Measurements from ENCODE around the gene TF.

Gene TF

DNA sequence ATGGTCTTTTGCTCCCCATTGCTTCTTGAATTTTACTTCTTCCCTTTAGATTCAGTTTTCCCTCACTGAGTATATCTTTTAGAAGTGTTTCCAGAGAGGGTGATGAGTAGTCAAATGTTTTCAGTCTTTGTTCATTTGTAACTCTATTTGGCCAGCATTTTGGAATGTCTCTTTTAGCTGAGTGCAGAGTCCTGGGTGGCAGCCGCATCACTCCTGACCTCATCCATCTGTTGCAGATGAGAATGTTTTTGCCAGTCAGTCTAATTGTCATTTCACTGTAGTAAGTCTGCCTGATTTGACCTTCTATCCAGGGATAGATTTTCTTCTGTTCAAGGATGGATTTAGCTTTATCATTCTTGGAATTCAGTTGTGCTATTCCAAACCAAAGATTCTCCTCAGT lies 66.7 kb downstream of the TF start:
- no peak for DNase-seq (ENCODE audit: low read depth)

DNA sequence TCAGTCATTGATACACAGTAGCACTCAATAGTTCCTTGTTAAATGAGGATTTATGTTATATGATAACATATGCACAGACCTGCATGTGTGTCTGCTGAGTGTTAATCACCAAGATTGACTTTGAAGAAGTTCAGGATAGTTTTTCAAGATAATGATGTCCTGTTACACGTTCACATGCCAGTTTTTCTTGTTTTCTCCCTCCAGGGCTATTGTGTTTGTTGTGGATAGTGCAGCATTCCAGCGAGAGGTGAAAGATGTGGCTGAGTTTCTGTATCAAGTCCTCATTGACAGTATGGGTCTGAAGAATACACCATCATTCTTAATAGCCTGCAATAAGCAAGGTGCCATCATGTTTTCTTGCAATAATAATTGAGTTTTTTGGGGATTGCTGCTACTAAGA lies 69.2 kb downstream of the TF start:
- DNase-seq (ENCODE audit: low read depth) = no peak

DNA sequence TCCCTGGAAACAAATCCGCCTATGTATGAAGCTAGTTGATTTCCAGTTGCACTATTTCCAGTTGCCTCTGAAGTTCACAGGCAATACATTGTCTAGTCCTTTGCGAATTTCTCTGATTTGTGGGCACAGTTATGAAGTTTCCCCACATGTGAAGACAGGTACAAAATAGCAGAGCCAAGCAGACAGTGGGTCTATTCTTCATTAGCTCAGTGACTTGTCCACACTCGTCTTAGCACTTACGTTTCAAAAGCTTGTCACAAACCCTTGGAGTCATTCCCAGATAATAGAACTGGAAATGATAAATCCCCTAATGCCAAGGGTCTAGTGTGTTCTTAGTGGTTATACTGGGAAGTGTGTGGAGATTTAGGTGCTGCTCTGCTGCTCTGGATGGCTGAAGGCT lies 73.9 kb downstream of the TF start:
- no peak for DNase-seq (ENCODE audit: low read depth)

DNA sequence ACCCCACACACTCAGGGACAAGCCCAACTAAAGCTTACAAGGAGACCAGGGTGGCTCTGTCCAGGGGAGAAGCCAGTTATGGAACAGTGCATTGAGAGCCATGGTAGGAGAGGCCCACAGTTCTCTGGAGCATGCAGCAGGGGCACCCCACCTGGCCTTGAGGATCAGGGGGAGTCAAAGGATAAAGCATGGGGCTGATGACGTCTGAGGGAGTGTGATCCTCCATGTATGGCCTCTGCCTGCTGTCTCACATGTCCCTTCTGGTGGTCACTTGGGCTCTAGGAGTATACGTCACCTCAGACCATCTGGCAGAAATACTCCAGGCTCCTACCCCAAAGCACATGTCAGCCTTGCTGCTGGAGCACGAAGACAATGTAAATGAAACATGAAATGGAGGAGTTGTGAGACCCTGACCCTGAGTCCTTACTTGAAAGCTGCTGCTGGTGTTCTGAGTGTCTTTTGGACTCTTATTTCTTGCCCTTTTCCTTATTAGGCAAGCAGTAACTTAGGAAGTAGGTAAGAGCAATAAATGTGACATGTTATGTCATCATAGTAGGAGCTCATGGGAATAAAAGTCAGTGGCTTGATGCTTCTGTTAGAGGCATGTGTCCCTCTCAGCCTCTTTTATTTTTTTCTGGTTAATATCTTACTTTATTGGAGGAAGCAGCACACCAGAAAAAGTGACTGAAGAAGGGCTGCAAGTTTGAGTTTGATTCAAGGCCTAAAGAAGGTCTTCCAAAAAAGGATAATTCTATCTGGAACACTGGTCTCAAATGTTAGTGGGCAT lies 74.9 kb downstream of the TF start:
- no peak for DNase-seq (ENCODE audit: low read depth)

DNA sequence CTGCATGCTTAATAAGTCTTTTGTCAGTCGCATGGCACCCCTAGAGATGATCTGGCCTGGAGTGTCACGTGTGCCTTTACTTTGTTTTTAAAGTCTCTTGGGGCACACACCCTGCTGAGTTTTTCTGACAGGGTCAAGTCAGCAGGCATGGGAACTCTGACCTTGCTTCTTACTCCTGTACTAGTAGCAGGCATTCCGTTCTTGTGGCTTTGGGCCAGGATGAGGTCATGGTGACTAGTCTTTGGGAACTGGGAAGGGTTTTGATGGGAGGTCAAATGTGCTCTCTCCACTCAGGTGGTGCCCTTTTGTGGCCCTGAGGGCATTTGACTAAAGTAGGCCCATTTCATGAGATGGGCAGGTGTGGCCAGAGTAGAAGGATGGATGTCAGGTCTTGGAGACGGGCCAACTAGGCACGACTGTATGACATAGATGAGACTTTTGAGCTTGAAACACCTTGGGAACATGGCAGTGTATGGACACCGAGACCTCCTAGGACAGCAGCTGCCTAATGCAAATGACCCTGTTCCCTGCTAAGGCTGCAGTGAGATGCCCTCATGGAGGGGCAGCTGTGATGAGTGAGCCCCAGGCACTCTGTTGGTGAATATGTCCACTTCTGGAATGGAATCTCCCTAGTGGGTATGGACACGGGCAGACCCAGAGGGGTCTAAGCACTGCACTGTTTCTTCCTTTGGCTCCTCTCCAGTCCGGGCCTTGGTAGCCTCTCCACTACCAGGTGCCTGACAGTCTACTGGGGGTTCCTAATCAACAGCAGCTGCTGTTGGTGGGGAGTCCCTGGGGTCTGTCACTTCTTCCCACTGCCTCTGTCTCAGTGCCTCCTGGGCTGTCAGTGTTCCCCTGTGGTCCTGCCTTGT lies 75.8 kb downstream of the TF start:
- no peak for DNase-seq (ENCODE audit: low read depth)

DNA sequence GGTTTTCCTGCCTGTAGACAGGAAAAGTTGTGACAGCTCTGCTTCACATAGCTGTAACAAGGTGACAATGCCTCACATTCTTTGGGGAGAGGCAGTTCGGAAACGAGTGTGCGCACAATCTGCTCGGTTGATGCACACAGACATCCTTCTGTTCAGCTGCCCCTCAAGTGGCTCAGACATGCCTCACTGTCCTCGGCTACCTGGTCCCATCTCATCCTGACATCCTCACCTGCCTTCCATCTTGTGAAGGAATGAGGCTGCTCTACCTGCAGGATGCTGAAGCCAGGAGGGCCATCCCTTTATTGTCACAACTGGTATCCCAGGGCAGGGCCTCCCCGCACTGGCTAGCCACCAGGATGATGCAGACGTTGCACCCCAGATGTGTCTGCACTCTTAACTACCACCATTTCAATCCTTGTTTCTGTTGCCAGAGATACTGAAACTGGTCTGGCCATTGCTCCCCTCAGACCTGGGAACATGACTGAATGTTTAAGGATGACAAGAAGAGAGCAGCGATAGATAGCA lies 78.8 kb downstream of the TF start:
- DNase-seq (ENCODE audit: low read depth) = no peak

DNA sequence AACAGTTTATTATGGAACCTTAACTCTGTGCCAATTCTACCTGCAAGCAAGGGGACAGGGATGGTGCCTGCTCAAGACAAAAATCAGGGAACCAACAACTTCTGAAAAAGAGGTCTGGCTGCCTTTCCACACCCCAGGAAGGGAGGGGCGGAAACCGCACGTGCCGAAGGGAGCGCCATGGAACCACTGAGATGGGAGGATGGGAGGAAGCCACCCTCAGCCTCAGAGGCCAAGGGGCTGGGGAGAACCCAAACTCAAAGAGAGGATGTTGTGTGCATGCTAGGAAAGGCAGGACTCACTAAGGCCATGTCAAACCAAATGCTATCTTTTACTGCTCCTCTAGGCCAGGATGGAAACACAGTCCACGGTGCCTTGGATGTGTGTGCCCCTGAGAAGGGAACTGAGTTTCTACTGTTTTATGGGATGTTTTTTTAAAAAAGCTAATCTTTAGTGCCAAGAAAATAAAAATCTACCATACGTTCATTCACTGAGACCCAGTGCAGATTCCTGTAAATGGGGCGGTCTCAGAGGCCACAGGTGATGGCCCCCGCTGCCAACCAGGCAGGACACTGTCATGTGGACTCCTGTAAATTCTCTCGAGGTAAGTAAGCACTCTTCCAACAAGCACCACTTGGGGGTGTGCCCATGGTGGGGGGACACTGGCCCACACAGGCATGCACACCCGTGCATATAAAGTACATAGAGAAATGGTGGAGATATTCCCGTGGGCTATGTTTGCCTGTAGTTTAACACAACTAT lies 80.0 kb downstream of the TF start:
- DNase-seq (ENCODE audit: low read depth) = no peak

DNA sequence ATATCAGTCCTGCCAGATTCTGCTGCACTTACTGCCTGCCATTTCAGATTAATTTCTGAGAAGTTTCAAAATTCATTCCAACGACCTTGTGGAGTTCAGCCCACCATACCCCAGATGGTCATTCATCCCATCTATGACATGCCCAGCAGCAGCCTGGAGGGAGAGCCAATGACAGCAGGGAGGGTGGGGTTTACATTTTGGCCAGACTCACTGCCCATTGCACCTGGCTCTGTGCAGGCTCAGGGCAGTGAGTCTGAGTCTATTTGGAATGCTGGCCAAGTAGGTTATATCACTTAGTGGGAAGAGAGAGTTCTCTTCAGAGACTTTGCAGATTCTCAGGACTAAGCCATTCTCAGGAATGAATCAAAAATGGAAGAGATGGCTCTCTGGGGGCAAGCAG lies 80.9 kb downstream of the TF start:
- DNase-seq (ENCODE audit: low read depth) = no peak

DNA sequence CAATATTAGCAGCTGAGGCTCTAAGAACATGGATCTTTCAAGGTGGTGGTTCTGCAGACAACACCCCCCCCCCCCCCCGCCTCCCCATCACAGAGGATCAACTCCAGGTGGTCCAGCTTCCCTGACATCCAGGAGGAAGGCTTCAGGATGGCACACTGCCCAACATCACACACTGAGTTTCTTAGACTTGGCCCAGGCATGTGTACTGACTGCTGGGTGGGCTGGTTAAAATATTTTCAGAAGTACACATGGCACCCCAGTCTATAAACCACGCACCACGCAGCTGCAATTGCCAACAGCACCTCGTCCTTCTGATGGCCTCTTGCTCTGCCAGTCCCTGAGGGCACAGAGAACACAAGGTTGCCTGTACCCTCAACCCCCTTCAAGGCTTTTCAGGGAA lies 81.5 kb downstream of the TF start:
- no peak for DNase-seq (ENCODE audit: low read depth)

DNA sequence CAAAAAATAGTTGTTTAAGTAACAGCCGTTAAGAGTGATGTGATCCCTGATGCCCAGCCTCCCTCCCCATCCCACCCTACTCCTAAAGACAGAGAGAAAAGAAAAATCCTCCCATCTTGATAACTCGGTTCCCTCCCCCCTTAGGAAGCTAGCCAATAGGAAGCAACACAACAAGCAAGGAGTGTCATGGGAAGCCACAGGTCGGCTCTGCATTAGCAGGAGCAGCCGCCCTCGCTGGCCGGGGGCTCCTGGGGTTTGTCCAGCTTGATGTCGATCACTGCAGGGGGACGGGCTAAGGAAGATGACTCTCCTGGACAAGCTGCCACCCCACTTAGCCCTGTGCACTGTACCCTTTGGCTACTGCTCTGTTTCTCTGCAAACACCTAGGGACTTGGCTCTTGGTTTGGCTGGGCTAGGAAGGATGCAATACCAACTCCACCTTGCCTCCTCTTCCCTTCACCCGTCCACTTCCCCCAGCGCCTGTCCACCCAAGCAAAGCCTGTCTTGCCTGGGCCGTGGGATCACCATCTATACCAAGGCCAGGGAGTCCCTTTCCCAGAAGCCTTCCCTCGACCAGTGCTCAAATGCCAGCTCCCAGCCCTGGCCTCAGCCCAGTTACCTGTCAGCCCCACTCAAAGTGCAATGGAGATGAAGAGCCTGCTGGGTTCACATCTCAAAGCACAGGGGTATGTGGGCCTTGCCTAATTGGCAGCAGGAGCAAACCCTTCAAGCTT lies 82.5 kb downstream of the TF start:
- DNase-seq (ENCODE audit: low read depth) = no peak

DNA sequence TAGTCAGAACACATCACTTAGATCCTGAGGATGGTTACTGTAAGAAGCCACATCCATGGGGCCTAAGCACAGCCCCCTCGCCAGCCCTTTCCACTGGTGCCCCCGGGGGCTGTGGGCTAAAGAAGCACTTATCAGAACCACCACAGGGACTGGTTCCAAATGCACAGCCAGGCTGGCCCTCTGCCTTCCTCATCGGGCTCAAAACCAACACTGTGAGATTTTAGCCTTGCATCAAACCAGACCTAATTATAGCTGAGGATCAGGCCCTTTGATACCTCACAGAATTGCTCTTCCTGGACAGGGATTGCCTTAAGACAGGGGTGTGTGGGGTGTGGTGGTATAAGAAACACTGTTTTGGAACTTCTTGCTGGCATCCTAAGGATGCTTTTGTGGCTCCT lies 83.1 kb downstream of the TF start:
- DNase-seq (ENCODE audit: low read depth) = no peak

DNA sequence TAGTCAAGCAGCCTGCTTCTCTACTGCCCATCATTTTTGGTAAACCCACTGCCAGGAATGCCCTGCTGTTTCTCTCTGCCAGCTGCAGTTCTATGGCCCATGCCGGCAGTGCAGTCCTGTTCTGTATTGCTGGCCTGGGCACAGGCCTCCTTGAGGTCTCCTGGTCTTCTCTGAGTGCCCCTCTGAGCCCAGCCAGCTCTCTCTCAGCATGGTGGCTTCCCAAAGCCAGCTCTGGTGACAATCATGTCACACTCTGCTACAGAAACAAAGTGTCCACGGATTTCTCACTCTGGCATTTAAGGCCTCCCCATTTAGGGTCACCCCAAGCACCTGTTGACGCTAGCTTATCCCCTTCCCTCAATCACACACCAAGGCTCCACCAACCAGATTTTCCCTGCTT lies 83.9 kb downstream of the TF start:
- DNase-seq (ENCODE audit: low read depth) = no peak

DNA sequence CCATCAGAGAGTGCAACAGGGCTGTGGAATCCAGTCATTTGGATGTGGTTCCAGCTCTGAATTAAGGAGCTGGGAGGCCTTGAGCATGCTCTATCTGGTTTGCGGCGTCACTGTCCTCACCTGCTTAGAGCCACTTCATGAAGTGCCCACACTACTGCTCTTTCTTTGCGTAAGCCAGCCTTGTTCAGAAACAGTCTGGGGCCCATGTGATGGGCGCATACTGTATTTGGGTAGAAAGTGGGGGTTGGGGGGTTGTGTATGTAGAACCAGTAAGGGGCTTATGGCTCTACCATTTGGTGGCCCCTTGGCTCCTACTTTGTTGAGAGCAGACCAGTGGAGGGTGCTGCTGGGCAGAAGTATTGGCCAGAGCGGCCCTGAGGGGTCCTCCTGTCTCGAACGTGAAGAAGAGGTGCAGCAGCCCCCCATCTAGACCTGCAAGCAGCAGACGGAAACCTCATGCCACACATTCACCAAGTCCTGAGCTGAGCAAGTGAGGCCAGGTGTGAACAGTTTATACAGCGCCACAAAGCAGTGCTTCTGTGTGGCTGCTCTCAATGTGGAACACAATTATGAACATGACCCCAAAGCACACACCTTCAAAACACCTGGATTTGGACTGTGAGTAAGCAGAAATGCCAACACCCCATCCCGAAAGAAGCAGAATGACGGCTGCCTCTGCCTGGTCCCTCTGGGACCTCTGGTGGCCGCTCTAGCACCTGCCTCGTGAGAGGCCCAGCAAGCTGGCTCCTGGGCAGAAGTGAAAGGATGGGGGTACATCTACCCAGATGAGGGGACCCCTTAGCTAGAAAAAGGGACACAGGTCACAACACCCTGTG lies 86.0 kb downstream of the TF start:
- DNase-seq (ENCODE audit: low read depth) = no peak

DNA sequence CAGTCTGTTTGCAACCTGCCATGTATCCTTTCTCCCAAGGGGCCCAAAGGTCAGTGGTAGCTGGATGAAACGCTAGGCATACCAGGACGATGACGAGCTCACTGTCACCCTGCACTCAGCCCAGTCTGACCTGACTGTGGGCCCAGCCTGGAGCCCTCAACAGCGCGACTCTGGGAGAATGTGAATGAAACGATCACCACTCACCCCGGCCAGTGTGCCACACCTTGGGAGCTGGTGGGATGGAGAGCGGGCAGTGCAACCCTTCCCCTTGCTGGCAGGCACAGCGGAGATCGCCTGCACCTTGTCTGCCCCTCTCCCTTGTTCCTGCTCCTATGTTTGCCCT lies 86.6 kb downstream of the TF start:
- no peak for DNase-seq (ENCODE audit: low read depth)

DNA sequence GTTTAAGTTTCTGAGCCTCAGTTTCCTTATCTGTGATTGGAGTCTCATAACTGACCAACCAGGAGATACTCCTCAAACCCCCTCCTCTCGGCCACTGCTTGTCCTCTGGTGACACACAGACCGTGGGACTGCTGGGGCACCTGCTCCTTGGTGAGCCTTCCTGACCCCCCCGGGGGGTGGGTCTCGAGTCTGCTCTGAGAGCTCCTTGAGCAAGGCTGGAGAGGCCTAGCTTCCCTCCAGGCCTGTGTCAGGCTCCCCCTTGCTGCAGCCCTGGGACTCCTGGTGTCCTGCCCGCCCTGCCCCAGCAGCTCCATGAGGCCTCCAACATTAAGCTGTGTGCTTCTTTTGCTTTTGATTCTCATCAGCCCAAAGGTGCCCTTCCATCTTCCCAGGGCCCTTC lies 87.1 kb downstream of the TF start:
- no peak for DNase-seq (ENCODE audit: low read depth)

DNA sequence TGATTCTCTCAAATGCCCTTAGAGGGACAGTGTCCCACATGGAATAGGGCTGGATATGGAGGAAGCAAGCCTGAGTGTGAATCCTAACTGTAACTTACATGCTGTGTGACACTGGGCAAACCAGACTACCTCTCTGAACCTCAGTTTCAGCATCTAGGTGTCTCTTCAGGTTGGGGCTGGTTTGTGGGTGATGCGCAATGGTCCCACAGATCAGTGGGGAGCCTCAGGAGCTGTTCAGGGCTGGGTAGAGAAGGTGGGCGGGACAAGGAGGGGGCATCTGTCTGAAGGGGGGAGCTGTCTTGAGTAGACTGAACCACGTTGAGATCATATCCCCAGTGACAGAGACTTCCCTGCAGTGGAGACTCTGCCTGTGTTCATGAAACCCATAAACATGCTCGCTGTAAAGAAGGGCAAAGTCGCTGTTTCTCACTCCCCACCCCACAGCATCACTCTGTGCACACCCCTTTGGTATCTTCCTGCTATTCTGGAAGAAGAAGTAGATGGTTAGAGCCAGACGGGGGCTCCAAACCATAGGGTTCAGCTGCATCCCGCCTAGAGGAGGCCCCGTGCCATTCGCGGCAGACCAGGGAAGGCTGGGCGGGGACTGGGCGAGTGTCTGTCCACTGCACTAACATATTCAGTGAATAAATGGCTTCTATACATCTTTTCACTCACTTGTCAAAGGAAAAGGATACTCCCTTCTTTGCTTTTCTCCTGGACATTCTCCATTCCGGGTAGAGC lies 87.9 kb downstream of the TF start:
- DNase-seq (ENCODE audit: low read depth) = no peak

DNA sequence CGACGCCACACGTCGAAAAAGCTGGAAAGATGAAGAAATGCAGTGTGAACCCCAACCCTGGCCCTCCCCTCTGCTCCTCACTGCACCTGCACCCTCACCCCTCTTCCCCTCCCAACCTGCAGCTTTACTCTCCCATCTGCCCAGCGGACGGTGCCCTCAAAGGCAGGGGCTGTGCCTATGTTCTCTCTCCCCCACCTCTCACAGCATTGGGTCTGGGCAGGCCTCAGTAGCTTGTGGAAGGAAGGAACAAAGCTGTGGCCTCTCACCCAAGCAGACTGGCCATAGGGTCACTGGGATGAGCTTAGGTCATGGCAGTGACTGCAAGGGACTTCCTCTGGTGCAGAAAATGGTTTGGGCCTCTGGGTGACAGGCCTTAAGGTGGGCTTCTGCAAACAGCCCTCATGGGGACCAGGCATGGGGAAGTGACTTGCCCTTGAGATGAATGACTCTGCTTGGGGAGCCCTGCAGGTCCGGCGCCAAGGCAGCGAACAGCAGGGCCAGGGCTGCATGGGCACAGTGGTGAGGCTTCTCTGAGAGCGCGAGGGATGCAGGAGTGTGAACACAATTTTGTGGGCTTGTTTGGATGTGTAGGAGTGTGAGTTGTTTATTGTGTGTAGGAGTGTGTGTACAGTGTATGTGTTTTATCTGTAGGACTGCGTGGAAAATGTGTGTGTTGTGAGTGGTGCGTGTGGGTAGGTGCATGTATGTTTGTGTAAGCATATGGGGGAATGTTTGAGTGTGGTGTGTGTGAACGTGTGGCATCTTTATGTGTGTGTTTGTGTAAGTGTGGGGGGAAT lies 88.6 kb downstream of the TF start:
- no peak for DNase-seq (ENCODE audit: low read depth)

DNA sequence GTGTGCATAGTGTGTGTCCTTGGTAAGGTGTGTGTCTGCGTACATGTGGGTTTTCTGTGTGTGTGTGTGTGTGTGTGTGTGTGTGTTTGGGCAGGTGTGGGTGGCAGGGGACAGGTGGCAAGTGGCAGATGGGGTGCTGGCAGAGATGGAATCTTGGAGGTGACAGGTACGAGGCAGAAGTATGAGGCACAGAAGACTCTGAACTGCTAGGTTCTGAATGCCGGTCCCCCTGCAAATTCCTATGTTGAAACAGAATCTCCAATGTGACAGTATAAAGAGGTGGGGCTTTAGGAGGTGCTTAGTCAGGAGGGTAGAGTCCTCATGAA lies 89.2 kb downstream of the TF start:
- no peak for DNase-seq (ENCODE audit: low read depth)

DNA sequence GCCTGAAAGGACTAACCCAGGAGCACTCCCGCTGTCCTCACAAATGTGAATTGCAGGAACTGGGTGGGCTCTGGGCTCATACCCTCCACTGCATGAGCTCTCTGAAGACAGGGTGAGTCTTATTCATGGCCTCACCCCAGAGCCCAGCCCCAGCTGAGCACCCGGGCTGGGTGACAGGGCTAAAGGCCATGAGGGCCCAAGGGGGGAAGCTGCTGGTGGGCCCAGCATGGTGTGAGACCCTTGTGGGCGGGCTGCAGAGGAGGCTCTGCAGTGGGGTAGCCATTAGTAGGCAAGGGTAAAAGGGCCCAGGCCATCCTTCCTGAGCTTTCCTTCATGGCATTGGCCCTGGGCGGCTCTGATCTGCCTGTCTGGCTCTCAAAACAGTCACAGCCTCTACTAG lies 89.8 kb downstream of the TF start:
- no peak for DNase-seq (ENCODE audit: low read depth)
